Left lung (tissue), 10 donors: ENCODE results near the gene IGSF9B. TPM values are rescaled to one million over a fixed set of nuclear protein-coding genes. Genes with fewer than 3 reads are reported as not detected.

ENCODE experiments used
- ATAC-seq: fragments of 200-7000 bp; cut with Tn5 transposase; one replicate; pipeline ENCODE4 v1.9.1; 2020; ENCODE audit warnings: moderate library complexity
- DNase-seq, 4 donors: peaks; one replicate each; pipeline ENCODE4 v3.0.0-alpha.2; 2013 to 2020
- H3K27ac ChIP-seq, 2 donors: fragments of 200-600 bp; sonication (generic) in 1 of 2; one replicate each; pipeline versions ENCODE4 v1.5.0 to v1.8.0; 2020 to 2021
- H3K27me3 ChIP-seq, 2 donors: fragments of 200-600 bp; sonication (generic) in 1 of 2; one replicate each; pipeline versions ENCODE4 v1.5.0 to v1.8.0; 2020 to 2021
- H3K36me3 ChIP-seq, 2 donors: fragments of 200-600 bp; sonication (generic) in 1 of 2; one replicate each; pipeline versions ENCODE4 v1.5.0 to v1.8.0; 2020 to 2021
- H3K4me1 ChIP-seq, 2 donors: fragments of 200-600 bp; one replicate each; pipeline ENCODE4 v1.8.0; 2021
- H3K4me3 ChIP-seq, 2 donors: fragments of 200-600 bp; sonication (generic) in 1 of 2; one replicate each; pipeline versions ENCODE4 v1.5.0 to v1.8.0; 2020 to 2021; ENCODE audit warnings: mild to moderate bottlenecking in 1 of 2
- H3K9me3 ChIP-seq, 2 donors: fragments of 200-600 bp; sonication (generic) in 1 of 2; one replicate each; pipeline versions ENCODE4 v1.5.0 to v1.8.0; 2020 to 2021
- CTCF ChIP-seq, 2 donors: fragments of 200-600 bp; sonication (generic) in 1 of 2; IDR thresholded peaks; one replicate each; pipeline versions ENCODE4 v1.5.0 to v1.8.0; 2021; ENCODE audit warnings: antibody characterized with exemption in 2 of 2
- intact Hi-C, 2 donors: fragments of 100-400 bp; cut with DNase I; formaldehyde crosslinking; loops; one replicate each; pipeline versions ENCODE4 v1.11.2 to v1.14.2; 2022
- polyA plus RNA-seq, 6 donors: library from polyadenylated mRNA; unstranded; fragments of 120-200 nt; gene quantifications; one replicate each; pipeline ENCODE4 v1.2.1, GENCODE V29; 2013; ENCODE audit not compliant: insufficient read length in 6 of 6
- total RNA-seq, 2 donors: library from RNA; stranded (reverse); fragmentation: NEBNext Ultra II Directional; extraction: Animal tissue kit (Norgen Biotek cat#: 25700); gene quantifications; one replicate each; pipeline ENCODE4 v1.2.1, GENCODE V29; 2021
- donor health status: DM: no; HTN: yes; CAD: no.
- donor health status: DM: no; HTN: no; CAD: no.

The IGSF9B gene
- total and polyA plus RNA-seq, 8 donors, result 1.8 to 9.9 (median 2.8) TPM

- H3K27ac ChIP-seq, result no peak overlapping the region
- ATAC-seq, result no peak
- intact Hi-C loops, result no loop called here
- no peak for TF ChIP-seq CTCF (IDR thresholded peaks at IDR 0.05)
- no peaks in the 10 kb centered on the region for H3K36me3 ChIP-seq
- no peak overlapping the region for H3K4me3 ChIP-seq
- no peak for DNase-seq
- H3K27me3 ChIP-seq, result no peaks in the 10 kb centered on the region
- H3K4me1 ChIP-seq, result no peaks in the 10 kb centered on the region
- no peaks in the 10 kb centered on the region for H3K9me3 ChIP-seq
These were observed 54.3 kb downstream of the IGSF9B start for GRCh38 chr11:133902506-133902905.

GRCh38 chr11:133901999-133902398 lies 54.8 kb downstream of the IGSF9B start:
- Histone ChIP-seq H3K4me3 (no peak overlapping the region), H3K4me1 (no peaks in the 10 kb centered on the region), H3K36me3 (no peaks in the 10 kb centered on the region), H3K27me3 (no peaks in the 10 kb centered on the region), H3K9me3 (no peaks in the 10 kb centered on the region), H3K27ac (no peak overlapping the region)
- no peak for ATAC-seq
- no peak for DNase-seq
- intact Hi-C loops, result no loop called here
- no peak for TF ChIP-seq CTCF (IDR thresholded peaks at IDR 0.05)

GRCh38 chr11:133901316-133901715 lies 55.5 kb downstream of the IGSF9B start:
- H3K27me3 ChIP-seq, result no peaks in the 10 kb centered on the region
- H3K4me3 ChIP-seq, result no peak overlapping the region
- H3K9me3 ChIP-seq, result no peaks in the 10 kb centered on the region
- no peak for TF ChIP-seq CTCF (IDR thresholded peaks at IDR 0.05)
- intact Hi-C loops, result no loop called here
- H3K36me3 ChIP-seq, result no peaks in the 10 kb centered on the region
- H3K4me1 ChIP-seq, result no peaks in the 10 kb centered on the region
- ATAC-seq, result no peak
- DNase-seq, result no peak
- no peak overlapping the region for H3K27ac ChIP-seq

- Histone ChIP-seq H3K9me3 (no peaks in the 10 kb centered on the region), H3K27me3 (no peaks in the 10 kb centered on the region), H3K4me1 (no peaks in the 10 kb centered on the region), H3K4me3 (no peak overlapping the region), H3K36me3 (no peaks in the 10 kb centered on the region), H3K27ac (no peak overlapping the region)
- ATAC-seq, result no peak
- intact Hi-C loops, result no loop called here
- no peak for TF ChIP-seq CTCF (IDR thresholded peaks at IDR 0.05)
- DNase-seq, result peak in 1 of 4 donors; percentile 11
These were observed 56.3 kb downstream of the IGSF9B start for GRCh38 chr11:133900176-133901105.

GRCh38 chr11:133898770-133899115 lies 58.0 kb downstream of the IGSF9B start:
- intact Hi-C loops, result no loop called here
- H3K27me3 ChIP-seq, result no peaks in the 10 kb centered on the region
- no peaks in the 10 kb centered on the region for H3K36me3 ChIP-seq
- no peaks in the 10 kb centered on the region for H3K4me1 ChIP-seq
- ATAC-seq (no peak), DNase-seq (peak in 1 of 4 donors; percentile 12)
- H3K4me3 ChIP-seq, result no peak overlapping the region
- H3K27ac ChIP-seq, result no peak overlapping the region
- no peak for TF ChIP-seq CTCF (IDR thresholded peaks at IDR 0.05)
- H3K9me3 ChIP-seq, result no peaks in the 10 kb centered on the region
